ENCODE data around the gene MERTK.
A peak's percentile ranks its signal among the peaks of the same experiment; 100 is the strongest.
"Not testable (repeated sequence)": the region's sequence is repeated elsewhere in the genome, so short reads cannot be mapped to it uniquely, and the experiment has no call there.

MERTK gene

GRCh38 chr2:111905475-111905869 is 7.1 kb downstream of the MERTK start:
- not testable (repeated sequence) for H3K4me2 ChIP-seq (ENCODE audit: low read length); H3K14ac ChIP-seq (ENCODE audit: low read length); H4K8ac ChIP-seq (ENCODE audit: low read depth, low read length); H3K9ac ChIP-seq (ENCODE audit: low read length); H2BK12ac ChIP-seq (ENCODE audit: low read length); H3K18ac ChIP-seq (ENCODE audit: low read length); H2AK5ac ChIP-seq (ENCODE audit: low read length); H3K4ac ChIP-seq (ENCODE audit: low read depth, low read length); H3K79me1 ChIP-seq (ENCODE audit: low read length); DNase-seq; H3K4me3 ChIP-seq (ENCODE audit: low read depth, low read length); H3K27me3 ChIP-seq (ENCODE audit: insufficient read depth, low read length); H3K23ac ChIP-seq (ENCODE audit: low read length); H4K91ac ChIP-seq (ENCODE audit: low read depth, low read length); H2AFZ ChIP-seq (ENCODE audit: insufficient read depth, low read length, poor library complexity); H3K27ac ChIP-seq (ENCODE audit: low read depth, low read length); H3K79me2 ChIP-seq (ENCODE audit: control insufficient read depth, insufficient read depth, low read length, poor library complexity); H3K9me3 ChIP-seq (ENCODE audit: insufficient read depth, low read depth, low read length); H2BK5ac ChIP-seq (ENCODE audit: low read depth, low read length, poor library complexity); H2BK120ac ChIP-seq (ENCODE audit: insufficient read depth, low read length, poor library complexity); H4K12ac ChIP-seq (ENCODE audit: low read depth, low read length); H3K36me3 ChIP-seq (ENCODE audit: control insufficient read depth in 1 of 2, insufficient read depth in 2 of 2, low read length in 2 of 2)
- no CpG with 5 or more reads among the region's 9 CpGs for WGBS (ENCODE audit: extremely low coverage, insufficient coverage, insufficient read length)
- peaks cover 3 to 13% of the 10 kb centered on the region in 2 experiments for H3K4me1 ChIP-seq (ENCODE audit: control insufficient read depth in 1 of 2, insufficient read depth in 2 of 2, low read length in 2 of 2)

GRCh38 chr2:111905990-111906735 is 7.8 kb downstream of the MERTK start:
- no peaks in the 10 kb centered on the region for H3K9me3 ChIP-seq (ENCODE audit: insufficient read depth, low read depth, low read length)
- H3K4me1 ChIP-seq (ENCODE audit: control insufficient read depth in 1 of 2, insufficient read depth in 2 of 2, low read length in 2 of 2): peaks cover 3 to 13% of the 10 kb centered on the region in 2 experiments
- H3K23ac ChIP-seq (ENCODE audit: low read length): no peak overlapping the region
- no peak overlapping the region for H3K4me3 ChIP-seq (ENCODE audit: low read depth, low read length)
- H3K36me3 ChIP-seq (ENCODE audit: control insufficient read depth in 1 of 2, insufficient read depth in 2 of 2, low read length in 2 of 2): no peaks in the 10 kb centered on the region
- no peak overlapping the region for H3K4me2 ChIP-seq (ENCODE audit: low read length)
- no peak overlapping the region for H3K4ac ChIP-seq (ENCODE audit: low read depth, low read length)
- no peak overlapping the region for H3K14ac ChIP-seq (ENCODE audit: low read length)
- no peak overlapping the region for H2BK12ac ChIP-seq (ENCODE audit: low read length)
- H2BK5ac ChIP-seq (ENCODE audit: low read depth, low read length, poor library complexity): no peak overlapping the region
- H2AFZ ChIP-seq (ENCODE audit: insufficient read depth, low read length, poor library complexity): no peak overlapping the region
- H3K9ac ChIP-seq (ENCODE audit: low read length): no peak overlapping the region
- no peak overlapping the region for H4K91ac ChIP-seq (ENCODE audit: low read depth, low read length)
- DNase-seq: peak in 1 of 2 donors; percentile 24
- no peak overlapping the region for H3K18ac ChIP-seq (ENCODE audit: low read length)
- no peak overlapping the region for H3K27ac ChIP-seq (ENCODE audit: low read depth, low read length)
- no peak overlapping the region for H2BK120ac ChIP-seq (ENCODE audit: insufficient read depth, low read length, poor library complexity)
- no peaks in the 10 kb centered on the region for H3K79me1 ChIP-seq (ENCODE audit: low read length)
- no peaks in the 10 kb centered on the region for H3K27me3 ChIP-seq (ENCODE audit: insufficient read depth, low read length)
- no peak overlapping the region for H2AK5ac ChIP-seq (ENCODE audit: low read length)
- no peak overlapping the region for H4K8ac ChIP-seq (ENCODE audit: low read depth, low read length)
- H4K12ac ChIP-seq (ENCODE audit: low read depth, low read length): no peak overlapping the region
- WGBS (ENCODE audit: extremely low coverage, insufficient coverage, insufficient read length): no CpG with 5 or more reads among the region's 4 CpGs
- no peaks in the 10 kb centered on the region for H3K79me2 ChIP-seq (ENCODE audit: control insufficient read depth, insufficient read depth, low read length, poor library complexity)

- H3K4ac ChIP-seq (ENCODE audit: low read depth, low read length): no peak overlapping the region
- no peak overlapping the region for H3K18ac ChIP-seq (ENCODE audit: low read length)
- H3K9ac ChIP-seq (ENCODE audit: low read length): no peak overlapping the region
- H3K14ac ChIP-seq (ENCODE audit: low read length): no peak overlapping the region
- H3K4me2 ChIP-seq (ENCODE audit: low read length): no peak overlapping the region
- no peak overlapping the region for H2BK120ac ChIP-seq (ENCODE audit: insufficient read depth, low read length, poor library complexity)
- no peak overlapping the region for H2BK5ac ChIP-seq (ENCODE audit: low read depth, low read length, poor library complexity)
- no peak overlapping the region for H2AK5ac ChIP-seq (ENCODE audit: low read length)
- H3K4me3 ChIP-seq (ENCODE audit: low read depth, low read length): no peak overlapping the region
- no peaks in the 10 kb centered on the region for H3K79me1 ChIP-seq (ENCODE audit: low read length)
- no peak overlapping the region for H4K8ac ChIP-seq (ENCODE audit: low read depth, low read length)
- H3K23ac ChIP-seq (ENCODE audit: low read length): no peak overlapping the region
- DNase-seq: no peak
- no CpG with 5 or more reads among the region's 1 CpG for WGBS (ENCODE audit: extremely low coverage, insufficient coverage, insufficient read length)
- H4K12ac ChIP-seq (ENCODE audit: low read depth, low read length): no peak overlapping the region
- H3K79me2 ChIP-seq (ENCODE audit: control insufficient read depth, insufficient read depth, low read length, poor library complexity): no peaks in the 10 kb centered on the region
- no peak overlapping the region for H2BK12ac ChIP-seq (ENCODE audit: low read length)
- no peaks in the 10 kb centered on the region for H3K9me3 ChIP-seq (ENCODE audit: insufficient read depth, low read depth, low read length)
- peak overlapping the region; percentile 25 for H3K27ac ChIP-seq (ENCODE audit: low read depth, low read length)
- no peaks in the 10 kb centered on the region for H3K36me3 ChIP-seq (ENCODE audit: control insufficient read depth in 1 of 2, insufficient read depth in 2 of 2, low read length in 2 of 2)
- H4K91ac ChIP-seq (ENCODE audit: low read depth, low read length): no peak overlapping the region
- H3K4me1 ChIP-seq (ENCODE audit: control insufficient read depth in 1 of 2, insufficient read depth in 2 of 2, low read length in 2 of 2): peaks cover 6 to 16% of the 10 kb centered on the region in 2 experiments
- H2AFZ ChIP-seq (ENCODE audit: insufficient read depth, low read length, poor library complexity): no peak overlapping the region
- H3K27me3 ChIP-seq (ENCODE audit: insufficient read depth, low read length): no peaks in the 10 kb centered on the region
Observed at GRCh38 chr2:111908578-111908977, 10.2 kb downstream of the MERTK start.

DNA sequence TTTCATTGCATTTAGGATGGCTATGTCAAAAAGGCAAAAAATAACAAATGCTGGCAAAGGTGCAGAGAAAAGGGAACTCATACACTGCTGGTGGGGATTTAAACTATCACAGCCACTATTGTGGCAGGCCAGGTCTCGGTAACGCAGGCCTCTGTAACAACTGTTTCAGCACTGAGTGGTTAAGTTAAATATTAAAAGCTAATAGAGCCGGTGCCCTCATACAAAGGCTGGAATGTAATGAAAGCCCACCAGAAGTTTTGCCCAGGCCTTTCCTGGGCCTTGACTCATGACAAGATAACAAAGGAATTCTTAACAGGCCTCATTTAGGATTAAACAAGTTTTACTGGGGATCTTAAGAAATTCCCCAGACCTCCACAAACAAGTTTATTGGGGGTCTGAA is 10.7 kb downstream of the MERTK start:
- H3K9me3 ChIP-seq (ENCODE audit: insufficient read depth, low read depth, low read length): no peaks in the 10 kb centered on the region
- H3K18ac ChIP-seq (ENCODE audit: low read length): no peak overlapping the region
- no peak overlapping the region for H2BK120ac ChIP-seq (ENCODE audit: insufficient read depth, low read length, poor library complexity)
- no peak for DNase-seq
- H3K4me1 ChIP-seq (ENCODE audit: control insufficient read depth in 1 of 2, insufficient read depth in 2 of 2, low read length in 2 of 2): peaks cover 6 to 13% of the 10 kb centered on the region in 2 experiments
- no peaks in the 10 kb centered on the region for H3K79me1 ChIP-seq (ENCODE audit: low read length)
- no peaks in the 10 kb centered on the region for H3K79me2 ChIP-seq (ENCODE audit: control insufficient read depth, insufficient read depth, low read length, poor library complexity)
- no peak overlapping the region for H3K4ac ChIP-seq (ENCODE audit: low read depth, low read length)
- H3K9ac ChIP-seq (ENCODE audit: low read length): no peak overlapping the region
- H3K36me3 ChIP-seq (ENCODE audit: control insufficient read depth in 1 of 2, insufficient read depth in 2 of 2, low read length in 2 of 2): no peaks in the 10 kb centered on the region
- no peak overlapping the region for H4K91ac ChIP-seq (ENCODE audit: low read depth, low read length)
- no peaks in the 10 kb centered on the region for H3K27me3 ChIP-seq (ENCODE audit: insufficient read depth, low read length)
- no peak overlapping the region for H4K12ac ChIP-seq (ENCODE audit: low read depth, low read length)
- H2AK5ac ChIP-seq (ENCODE audit: low read length): no peak overlapping the region
- WGBS (ENCODE audit: extremely low coverage, insufficient coverage, insufficient read length): no CpG with 5 or more reads among the region's 3 CpGs
- H3K4me2 ChIP-seq (ENCODE audit: low read length): no peak overlapping the region
- no peak overlapping the region for H4K8ac ChIP-seq (ENCODE audit: low read depth, low read length)
- H3K4me3 ChIP-seq (ENCODE audit: low read depth, low read length): no peak overlapping the region
- no peak overlapping the region for H3K23ac ChIP-seq (ENCODE audit: low read length)
- no peak overlapping the region for H2BK5ac ChIP-seq (ENCODE audit: low read depth, low read length, poor library complexity)
- no peak overlapping the region for H2AFZ ChIP-seq (ENCODE audit: insufficient read depth, low read length, poor library complexity)
- no peak overlapping the region for H2BK12ac ChIP-seq (ENCODE audit: low read length)
- H3K27ac ChIP-seq (ENCODE audit: low read depth, low read length): peak overlapping the region; percentile 38
- no peak overlapping the region for H3K14ac ChIP-seq (ENCODE audit: low read length)

All from trophoblast cell (in vitro differentiated cells and primary cell).